Measurements from ENCODE around the gene TMEM184B. TPM values are rescaled to one million over a fixed set of nuclear protein-coding genes. Genes with fewer than 3 reads are reported as not detected.
A peak's percentile ranks its signal among the peaks of the same experiment; 100 is the strongest.

Gene TMEM184B
- total RNA-seq = 52.0 TPM

DNA sequence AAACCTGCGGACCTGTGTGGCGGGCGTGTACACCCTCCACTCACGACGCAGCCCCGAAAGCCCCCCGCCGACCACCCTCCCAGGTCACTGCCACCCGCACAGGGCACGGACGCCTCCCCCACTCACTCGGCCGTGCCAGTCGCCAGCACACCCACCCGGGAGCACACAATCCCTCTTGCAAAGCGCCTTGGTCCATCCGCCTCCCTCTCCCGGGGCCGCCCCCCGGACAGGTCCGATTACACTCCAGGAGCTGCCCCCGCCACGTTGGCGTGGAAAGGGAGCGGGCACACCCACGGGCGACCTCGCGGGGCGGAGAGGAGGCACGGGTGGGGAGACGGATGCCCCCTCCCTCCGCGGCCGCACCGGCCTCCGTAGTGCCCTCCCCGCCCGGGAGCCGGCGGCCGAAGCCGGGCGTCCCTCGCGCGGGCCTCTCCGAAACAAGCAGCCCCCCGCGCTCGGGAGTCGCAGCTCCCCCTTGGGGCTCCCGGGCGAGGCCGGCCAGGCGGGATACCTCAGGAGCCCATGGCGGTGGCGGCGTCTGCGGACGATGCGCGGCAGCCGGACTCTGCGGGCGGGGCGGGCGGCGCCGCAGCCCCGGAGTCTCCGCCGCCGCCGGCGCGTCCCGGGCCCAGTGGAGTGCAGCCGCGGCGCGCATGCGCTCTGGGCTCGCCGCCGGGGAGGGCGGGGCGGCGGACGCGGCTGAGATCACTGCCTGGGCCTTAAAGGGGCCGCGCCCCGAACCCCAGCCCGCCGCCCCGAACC lies at the start of gene TMEM184B:
TMEM184B (minus strand) TSS at position 638 of the 762 bp plus-strand sequence. CDS start 25,049 bp downstream, outside the sequence.

DNA sequence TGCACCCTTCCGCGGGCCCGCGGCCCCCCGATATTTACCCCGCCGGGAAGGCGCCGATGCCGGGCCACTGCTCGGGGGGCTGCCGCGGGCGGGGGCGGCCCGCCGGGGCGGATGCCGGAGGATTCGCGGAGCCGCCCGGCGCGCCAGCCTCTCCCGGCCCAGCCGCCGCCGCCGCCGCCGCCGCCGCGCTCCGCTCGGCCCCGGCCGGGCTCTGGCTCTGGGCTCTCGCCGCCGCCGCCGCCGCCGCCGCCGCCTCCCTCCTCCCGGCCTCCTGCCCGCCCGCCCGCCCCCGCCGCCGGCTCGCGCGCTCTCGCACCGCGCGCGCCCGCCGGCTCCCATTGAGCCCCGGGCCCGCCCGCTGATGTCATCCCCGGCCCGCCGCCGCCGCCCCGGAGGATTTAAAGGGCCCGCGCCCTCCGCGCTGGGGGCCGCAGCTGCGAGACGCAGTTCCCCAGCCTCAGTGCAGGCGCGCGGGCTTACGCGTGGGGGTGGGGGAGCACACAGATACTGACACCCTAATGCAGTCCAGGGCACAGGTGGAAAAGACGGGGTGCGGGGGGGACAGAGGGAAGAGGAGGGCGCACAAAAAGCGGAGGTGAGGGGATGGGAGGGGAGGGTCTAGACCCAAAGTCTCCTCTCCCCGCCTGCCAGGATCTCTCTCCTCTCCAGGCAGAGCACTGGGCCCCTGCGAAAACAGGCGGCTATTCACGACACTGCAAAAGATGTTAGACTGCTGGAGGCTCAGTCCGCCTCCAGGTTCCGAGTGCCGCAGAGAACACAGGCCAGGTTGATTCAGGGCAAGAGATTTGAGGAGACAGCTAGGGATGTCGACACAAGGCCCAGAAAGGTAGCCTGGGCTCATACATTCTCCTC lies 44.5 kb upstream of the TMEM184B start, which contains the start of gene CSNK1E:
CSNK1E (minus strand) TSS at position 312 of the 873 bp plus-strand sequence. CDS start 3,276 bp downstream, outside the sequence.

DNA sequence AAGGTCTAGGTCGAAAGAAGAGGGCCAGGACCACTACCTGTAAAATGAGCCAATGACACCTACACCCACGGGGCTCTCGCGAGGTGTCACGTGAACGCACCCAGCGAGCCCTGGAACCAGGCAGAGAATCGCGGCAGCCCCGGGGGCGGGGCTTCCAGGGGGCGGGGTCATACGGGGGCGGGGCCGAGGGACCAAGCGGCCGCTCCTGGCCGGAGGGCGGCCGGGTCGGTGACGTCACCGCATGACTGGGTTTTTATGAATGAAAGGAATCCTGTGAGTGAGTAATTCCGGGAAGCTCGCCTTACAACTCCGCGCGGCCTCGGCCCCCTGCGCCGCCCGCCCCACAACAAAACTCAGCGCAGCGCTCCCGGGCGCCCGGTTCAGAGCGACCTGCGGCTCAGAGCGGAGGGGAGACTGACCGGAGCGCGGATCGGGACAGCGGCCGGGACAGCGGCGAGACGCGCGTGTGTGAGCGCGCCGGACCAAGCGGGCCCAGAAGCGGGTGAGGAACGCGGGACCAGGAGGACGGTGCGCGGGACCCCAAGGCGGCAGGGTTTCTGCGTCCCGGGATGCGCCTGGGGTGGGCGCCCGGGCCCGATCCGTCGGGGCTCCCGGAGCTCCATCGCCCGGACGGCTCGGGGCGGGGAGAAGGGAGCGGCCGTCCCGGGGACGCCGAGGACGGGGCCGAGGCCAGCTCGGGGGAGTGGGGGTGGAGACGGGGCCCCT lies 70.9 kb downstream of the TMEM184B start, which contains the start of gene MAFF:
MAFF (plus strand) TSS at position 284 of the 726 bp plus-strand sequence. CDS start 11,860 bp downstream, outside the sequence.

DNA sequence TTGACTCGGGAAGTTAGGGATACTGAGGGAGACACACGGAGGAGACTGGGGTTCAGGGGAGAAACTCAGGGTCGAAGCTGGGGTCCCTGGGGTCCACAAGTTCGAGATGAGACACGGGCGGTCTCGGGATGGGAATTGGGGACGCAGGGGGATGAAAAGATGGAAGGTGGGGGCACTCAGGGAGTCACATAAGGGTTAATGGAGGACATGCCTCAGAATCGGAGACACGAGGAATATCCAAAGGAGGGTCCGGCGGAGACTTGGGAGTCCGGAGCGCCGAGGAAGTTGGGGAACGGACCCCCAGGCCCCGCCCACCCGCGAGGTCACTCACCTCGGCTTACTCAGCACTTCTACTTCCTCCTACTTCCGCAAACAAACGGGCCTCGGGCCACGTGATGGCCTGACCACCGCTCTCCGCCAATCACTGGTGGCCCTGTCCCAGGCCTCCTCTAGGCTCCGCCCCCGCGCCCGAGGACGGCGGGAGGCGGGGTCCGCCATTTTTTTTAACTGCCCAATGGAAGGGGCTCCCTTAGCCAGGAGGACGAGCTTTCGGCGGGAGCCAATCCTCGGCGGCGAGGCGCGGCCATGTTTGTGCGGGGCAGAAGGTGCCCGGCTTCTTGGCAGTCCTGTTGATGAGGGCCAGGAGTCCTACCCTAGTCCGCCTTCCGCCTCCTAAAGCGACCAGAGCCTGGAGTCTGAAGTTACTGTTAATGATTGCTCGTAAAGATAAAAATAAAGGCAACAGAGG lies 91.2 kb downstream of the TMEM184B start, which contains the start of gene PLA2G6:
PLA2G6 (minus strand) TSS at position 378 of the 748 bp plus-strand sequence. CDS start 12,404 bp downstream, outside the sequence.

Small RNAs within 50 kb of the gene (small RNA-seq; reads per million reads assigned to genes)
- not detected for gene RF00017 (ENCODE audit: low replicate concordance)
- gene RN7SL704P (ENCODE audit: low replicate concordance) = 0.53 reads per million, percentile 64 among the genes with 10 or more reads in this experiment

Other genes with a start within 250 kb of the TMEM184B start
- 32.1 TPM for gene PICK1, start 215.6 kb downstream of the TMEM184B start, total RNA-seq
- gene SLC16A8, start 188.8 kb downstream of the TMEM184B start, total RNA-seq = 2.2 TPM
- 4.5 TPM for gene BAIAP2L2, start 162.3 kb downstream of the TMEM184B start, total RNA-seq
- gene PLA2G6, start 91.2 kb downstream of the TMEM184B start, total RNA-seq = 45.4 TPM
- gene MAFF, start 71.0 kb downstream of the TMEM184B start, total RNA-seq = 17.2 TPM
- gene CSNK1E, start 44.4 kb upstream of the TMEM184B start, total RNA-seq = 111 TPM
- 0.41 TPM for gene KCNJ4, start 182.2 kb upstream of the TMEM184B start, total RNA-seq
- gene KDELR3, start 195.1 kb upstream of the TMEM184B start, total RNA-seq = 10.0 TPM
- gene DDX17, start 233.3 kb upstream of the TMEM184B start, total RNA-seq = 1,686 TPM